Measurements from ENCODE around the gene FAM240B. TPM values are rescaled to one million over a fixed set of nuclear protein-coding genes. Genes with fewer than 3 reads are reported as not detected.

Gene FAM240B
- total and polyA plus RNA-seq, 2 of the 13 experiments (the other 11 are each of a cell fraction or from before 2014, with no cell fraction given): not detected

DNA sequence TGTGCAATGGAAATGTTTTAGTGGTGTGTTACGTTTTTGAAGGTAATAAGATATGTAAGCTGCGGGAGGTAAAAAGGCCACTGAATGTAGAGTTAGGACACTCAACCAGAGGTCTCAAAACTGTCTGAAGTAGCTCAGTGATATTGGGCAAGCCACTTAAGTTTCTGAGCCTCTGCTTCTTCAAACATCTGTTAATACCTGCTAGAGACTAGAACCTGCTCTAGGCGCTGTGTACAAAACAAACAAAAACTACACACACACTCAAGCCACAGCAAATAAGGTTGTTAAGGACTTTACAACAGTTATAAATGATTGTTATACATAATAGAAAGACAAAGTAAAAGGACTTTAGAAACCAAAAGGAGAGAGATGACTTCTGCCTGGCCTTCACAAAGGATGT is 24.6 kb upstream of the FAM240B start:
- no peak overlapping the region for H3K4me3 ChIP-seq (replicated peaks in 1 of 3; ENCODE audit: insufficient read depth in 1 of 3, low read depth in 2 of 3, low read length in 3 of 3)
- in situ Hi-C loops (cut with HindIII; ENCODE audit: extremely low pct_ligation_motif_present, low pct_unique_long_range_greater_than_20kb) (no loop called here), intact Hi-C loops (cut with micrococcal nuclease; ENCODE audit: unreplicated experiment) (no loop called here)
- no peaks in the 10 kb centered on the region for H3K4me1 ChIP-seq (ENCODE audit: insufficient read depth, low read length)
- H3K36me3 ChIP-seq (replicated peaks in 1 of 2; ENCODE audit: control insufficient read depth in 1 of 2, insufficient read depth in 2 of 2, low read length in 2 of 2): no peaks in the 10 kb centered on the region
- ChIA-PET POLR2A (no interaction called here), CTCF (ENCODE audit: low intra/inter-chr PET ratio, low total read pairs) (no interaction called here)
- H3K4me2 ChIP-seq (ENCODE audit: low read depth, low read length): no peak overlapping the region
- H2AFZ ChIP-seq (ENCODE audit: low read length): no peak overlapping the region
- FAIRE-seq (no peak), DNase-seq (ENCODE audit: low spot score) (no peak), ATAC-seq (no peak)
- H3K9ac ChIP-seq (ENCODE audit: insufficient read depth, low read depth, low read length): no peak overlapping the region
- H3K79me2 ChIP-seq (ENCODE audit: insufficient read depth, low read length): no peaks in the 10 kb centered on the region
- H4K20me1 ChIP-seq (ENCODE audit: insufficient read depth, low read length): no peaks in the 10 kb centered on the region
- peaks cover 0 to 10% of the 10 kb centered on the region in 2 experiments; a peak in 1 of 5 replicates for H3K27me3 ChIP-seq (ENCODE audit: control insufficient read depth in 1 of 2, insufficient read depth in 2 of 2, low read length in 2 of 2)
- BruUV-seq (replicated peaks): no TSS peak
- no peak overlapping the region for H3K27ac ChIP-seq (ENCODE audit: extremely low read length, insufficient read depth, low read length)
- H3K9me3 ChIP-seq (ENCODE audit: low read length): no peaks in the 10 kb centered on the region
- 62% methylated on average over 3 of the region's 3 CpGs for WGBS (ENCODE audit: low lambda C conversion rate)
- no peak for TF ChIP-seq AGO2 (optimal IDR thresholded peaks at IDR 0.05; ENCODE audit: low read depth, low read length)
- TF ChIP-seq, protein P1, sequence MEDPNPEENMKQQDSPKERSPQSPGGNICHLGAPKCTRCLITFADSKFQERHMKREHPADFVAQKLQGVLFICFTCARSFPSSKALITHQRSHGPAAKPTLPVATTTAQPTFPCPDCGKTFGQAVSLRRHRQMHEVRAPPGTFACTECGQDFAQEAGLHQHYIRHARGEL (CRISPR knock-in tag; IDR thresholded peaks at IDR 0.05): no peak
- TF ChIP-seq, protein P2, sequence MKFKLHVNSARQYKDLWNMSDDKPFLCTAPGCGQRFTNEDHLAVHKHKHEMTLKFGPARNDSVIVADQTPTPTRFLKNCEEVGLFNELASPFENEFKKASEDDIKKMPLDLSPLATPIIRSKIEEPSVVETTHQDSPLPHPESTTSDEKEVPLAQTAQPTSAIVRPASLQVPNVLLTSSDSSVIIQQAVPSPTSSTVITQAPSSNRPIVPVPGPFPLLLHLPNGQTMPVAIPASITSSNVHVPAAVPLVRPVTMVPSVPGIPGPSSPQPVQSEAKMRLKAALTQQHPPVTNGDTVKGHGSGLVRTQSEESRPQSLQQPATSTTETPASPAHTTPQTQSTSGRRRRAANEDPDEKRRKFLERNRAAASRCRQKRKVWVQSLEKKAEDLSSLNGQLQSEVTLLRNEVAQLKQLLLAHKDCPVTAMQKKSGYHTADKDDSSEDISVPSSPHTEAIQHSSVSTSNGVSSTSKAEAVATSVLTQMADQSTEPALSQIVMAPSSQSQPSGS (CRISPR knock-in tag; IDR thresholded peaks at IDR 0.05): no peak
- TF ChIP-seq, protein P3, sequence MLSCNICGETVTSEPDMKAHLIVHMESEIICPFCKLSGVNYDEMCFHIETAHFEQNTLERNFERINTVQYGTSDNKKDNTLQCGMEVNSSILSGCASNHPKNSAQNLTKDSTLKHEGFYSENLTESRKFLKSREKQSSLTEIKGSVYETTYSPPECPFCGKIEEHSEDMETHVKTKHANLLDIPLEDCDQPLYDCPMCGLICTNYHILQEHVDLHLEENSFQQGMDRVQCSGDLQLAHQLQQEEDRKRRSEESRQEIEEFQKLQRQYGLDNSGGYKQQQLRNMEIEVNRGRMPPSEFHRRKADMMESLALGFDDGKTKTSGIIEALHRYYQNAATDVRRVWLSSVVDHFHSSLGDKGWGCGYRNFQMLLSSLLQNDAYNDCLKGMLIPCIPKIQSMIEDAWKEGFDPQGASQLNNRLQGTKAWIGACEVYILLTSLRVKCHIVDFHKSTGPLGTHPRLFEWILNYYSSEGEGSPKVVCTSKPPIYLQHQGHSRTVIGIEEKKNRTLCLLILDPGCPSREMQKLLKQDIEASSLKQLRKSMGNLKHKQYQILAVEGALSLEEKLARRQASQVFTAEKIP (CRISPR knock-in tag; IDR thresholded peaks at IDR 0.05; ENCODE audit: borderline replicate concordance): no peak
- no peak for TF ChIP-seq ZNF550 (CRISPR knock-in tag; IDR thresholded peaks at IDR 0.05; ENCODE audit: borderline replicate concordance)
- TF ChIP-seq KMT2B (CRISPR knock-in tag; IDR thresholded peaks at IDR 0.05): no peak
- TF ChIP-seq MATR3 (CRISPR knock-in tag; IDR thresholded peaks at IDR 0.05): no peak
- TF ChIP-seq MAFK (conservative IDR thresholded peaks at IDR 0.05 in 1 of 2, IDR thresholded peaks at IDR 0.05 in 1 of 2; ENCODE audit: low read length in 2 of 2): no peak
- TF ChIP-seq, protein P4, sequence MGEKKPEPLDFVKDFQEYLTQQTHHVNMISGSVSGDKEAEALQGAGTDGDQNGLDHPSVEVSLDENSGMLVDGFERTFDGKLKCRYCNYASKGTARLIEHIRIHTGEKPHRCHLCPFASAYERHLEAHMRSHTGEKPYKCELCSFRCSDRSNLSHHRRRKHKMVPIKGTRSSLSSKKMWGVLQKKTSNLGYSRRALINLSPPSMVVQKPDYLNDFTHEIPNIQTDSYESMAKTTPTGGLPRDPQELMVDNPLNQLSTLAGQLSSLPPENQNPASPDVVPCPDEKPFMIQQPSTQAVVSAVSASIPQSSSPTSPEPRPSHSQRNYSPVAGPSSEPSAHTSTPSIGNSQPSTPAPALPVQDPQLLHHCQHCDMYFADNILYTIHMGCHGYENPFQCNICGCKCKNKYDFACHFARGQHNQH (CRISPR knock-in tag; IDR thresholded peaks at IDR 0.05): no peak
- TF ChIP-seq ZNF367 (CRISPR knock-in tag; IDR thresholded peaks at IDR 0.05; ENCODE audit: borderline replicate concordance): no peak
- TF ChIP-seq, protein P5, sequence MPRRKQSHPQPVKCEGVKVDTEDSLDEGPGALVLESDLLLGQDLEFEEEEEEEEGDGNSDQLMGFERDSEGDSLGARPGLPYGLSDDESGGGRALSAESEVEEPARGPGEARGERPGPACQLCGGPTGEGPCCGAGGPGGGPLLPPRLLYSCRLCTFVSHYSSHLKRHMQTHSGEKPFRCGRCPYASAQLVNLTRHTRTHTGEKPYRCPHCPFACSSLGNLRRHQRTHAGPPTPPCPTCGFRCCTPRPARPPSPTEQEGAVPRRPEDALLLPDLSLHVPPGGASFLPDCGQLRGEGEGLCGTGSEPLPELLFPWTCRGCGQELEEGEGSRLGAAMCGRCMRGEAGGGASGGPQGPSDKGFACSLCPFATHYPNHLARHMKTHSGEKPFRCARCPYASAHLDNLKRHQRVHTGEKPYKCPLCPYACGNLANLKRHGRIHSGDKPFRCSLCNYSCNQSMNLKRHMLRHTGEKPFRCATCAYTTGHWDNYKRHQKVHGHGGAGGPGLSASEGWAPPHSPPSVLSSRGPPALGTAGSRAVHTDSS (CRISPR knock-in tag; conservative IDR thresholded peaks at IDR 0.05): no peak
- no peak for TF ChIP-seq MED13 (CRISPR knock-in tag; IDR thresholded peaks at IDR 0.05)
- TF ChIP-seq, protein P6, sequence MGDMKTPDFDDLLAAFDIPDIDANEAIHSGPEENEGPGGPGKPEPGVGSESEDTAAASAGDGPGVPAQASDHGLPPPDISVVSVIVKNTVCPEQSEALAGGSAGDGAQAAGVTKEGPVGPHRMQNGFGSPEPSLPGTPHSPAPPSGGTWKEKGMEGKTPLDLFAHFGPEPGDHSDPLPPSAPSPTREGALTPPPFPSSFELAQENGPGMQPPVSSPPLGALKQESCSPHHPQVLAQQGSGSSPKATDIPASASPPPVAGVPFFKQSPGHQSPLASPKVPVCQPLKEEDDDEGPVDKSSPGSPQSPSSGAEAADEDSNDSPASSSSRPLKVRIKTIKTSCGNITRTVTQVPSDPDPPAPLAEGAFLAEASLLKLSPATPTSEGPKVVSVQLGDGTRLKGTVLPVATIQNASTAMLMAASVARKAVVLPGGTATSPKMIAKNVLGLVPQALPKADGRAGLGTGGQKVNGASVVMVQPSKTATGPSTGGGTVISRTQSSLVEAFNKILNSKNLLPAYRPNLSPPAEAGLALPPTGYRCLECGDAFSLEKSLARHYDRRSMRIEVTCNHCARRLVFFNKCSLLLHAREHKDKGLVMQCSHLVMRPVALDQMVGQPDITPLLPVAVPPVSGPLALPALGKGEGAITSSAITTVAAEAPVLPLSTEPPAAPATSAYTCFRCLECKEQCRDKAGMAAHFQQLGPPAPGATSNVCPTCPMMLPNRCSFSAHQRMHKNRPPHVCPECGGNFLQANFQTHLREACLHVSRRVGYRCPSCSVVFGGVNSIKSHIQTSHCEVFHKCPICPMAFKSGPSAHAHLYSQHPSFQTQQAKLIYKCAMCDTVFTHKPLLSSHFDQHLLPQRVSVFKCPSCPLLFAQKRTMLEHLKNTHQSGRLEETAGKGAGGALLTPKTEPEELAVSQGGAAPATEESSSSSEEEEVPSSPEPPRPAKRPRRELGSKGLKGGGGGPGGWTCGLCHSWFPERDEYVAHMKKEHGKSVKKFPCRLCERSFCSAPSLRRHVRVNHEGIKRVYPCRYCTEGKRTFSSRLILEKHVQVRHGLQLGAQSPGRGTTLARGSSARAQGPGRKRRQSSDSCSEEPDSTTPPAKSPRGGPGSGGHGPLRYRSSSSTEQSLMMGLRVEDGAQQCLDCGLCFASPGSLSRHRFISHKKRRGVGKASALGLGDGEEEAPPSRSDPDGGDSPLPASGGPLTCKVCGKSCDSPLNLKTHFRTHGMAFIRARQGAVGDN (CRISPR knock-in tag; IDR thresholded peaks at IDR 0.05): no peak
